HepG2 (cell line): Measurements from ENCODE around the gene TNFAIP3. TPM values are rescaled to one million over a fixed set of nuclear protein-coding genes. Genes with fewer than 3 reads are reported as not detected.
A peak's percentile ranks its signal among the peaks of the same experiment; 100 is the strongest.

Experiments
- FOXC1 ChIP-seq: sonication (generic); formaldehyde crosslinking; IDR thresholded peaks from 2 replicates; pipeline ENCODE4 v1.8.0; 2022; ENCODE audit warnings: mild to moderate bottlenecking, missing genetic modification reagents, borderline replicate concordance
- GZF1 ChIP-seq: sonication (generic); formaldehyde crosslinking; IDR thresholded peaks from 2 replicates; pipeline ENCODE4 v1.5.1; 2020; ENCODE audit warnings: mild to moderate bottlenecking, missing genetic modification reagents
- LRRFIP1 ChIP-seq: sonication (generic); formaldehyde crosslinking; conservative IDR thresholded peaks from 2 replicates; pipeline ENCODE4 v1.4.0; 2020; ENCODE audit warnings: missing genetic modification reagents
- NFATC3 ChIP-seq: sonication (generic); formaldehyde crosslinking; IDR thresholded peaks from 2 replicates; pipeline ENCODE4 v1.5.1; 2020; ENCODE audit warnings: mild to moderate bottlenecking, missing genetic modification reagents
- PCBP2 ChIP-seq: fragments of 200-400 bp; formaldehyde crosslinking; optimal IDR thresholded peaks from 2 replicates; pipeline ENCODE3; 2018; ENCODE audit warnings: low read length, low read depth; ENCODE audit not compliant: poor library complexity, severe bottlenecking
- RBAK ChIP-seq: sonication (generic); formaldehyde crosslinking; IDR thresholded peaks from 2 replicates; pipeline ENCODE4 v1.5.1; 2020; ENCODE audit warnings: mild to moderate bottlenecking, missing genetic modification reagents
- RNF2 ChIP-seq: fragments of 450-650 bp; conservative IDR thresholded peaks from 2 replicates; pipeline ENCODE4 v1.6.1; 2016; ENCODE audit warnings: low read depth
- SMARCC2 ChIP-seq: fragments of 450-650 bp; IDR thresholded peaks from 2 replicates; pipeline ENCODE4 v1.6.1; 2017; ENCODE audit warnings: antibody characterized with exemption, mild to moderate bottlenecking
- U2AF1 ChIP-seq: fragments of 200-400 bp; formaldehyde crosslinking; optimal IDR thresholded peaks from 2 replicates; pipeline ENCODE3; 2017; ENCODE audit warnings: mild to moderate bottlenecking, low read depth, low read length
- YEATS2 ChIP-seq: sonication (generic); formaldehyde crosslinking; IDR thresholded peaks from 2 replicates; pipeline ENCODE4 v1.4.0; 2020; ENCODE audit warnings: missing genetic modification reagents, borderline replicate concordance
- ZBTB7A ChIP-seq: sonication (generic); formaldehyde crosslinking; IDR thresholded peaks from 2 replicates; pipeline ENCODE4 v1.8.0; 2022; ENCODE audit warnings: mild to moderate bottlenecking, missing genetic modification reagents
- ZBTB7B ChIP-seq: sonication (generic); formaldehyde crosslinking; IDR thresholded peaks from 2 replicates; pipeline ENCODE4 v1.4.0; 2020; ENCODE audit warnings: missing genetic modification reagents
- ZNF20 ChIP-seq: sonication (generic); formaldehyde crosslinking; IDR thresholded peaks from 2 replicates; pipeline ENCODE4 v1.4.0; 2020; ENCODE audit warnings: mild to moderate bottlenecking, moderate library complexity, missing genetic modification reagents
- ZNF207 ChIP-seq: fragments of 450-650 bp; IDR thresholded peaks from 2 replicates; pipeline ENCODE4 v1.6.1; 2016; ENCODE audit warnings: antibody characterized with exemption, borderline replicate concordance
- ZNF224 ChIP-seq: sonication (generic); formaldehyde crosslinking; IDR thresholded peaks from 2 replicates; pipeline ENCODE4 v1.5.0; 2020; ENCODE audit warnings: mild to moderate bottlenecking, missing genetic modification reagents
- ZNF331 ChIP-seq: sonication (generic); formaldehyde crosslinking; IDR thresholded peaks from 2 replicates; pipeline ENCODE4 v1.4.0; 2020; ENCODE audit warnings: missing genetic modification reagents
- ZNF549 ChIP-seq: sonication (generic); formaldehyde crosslinking; IDR thresholded peaks from 2 replicates; pipeline ENCODE4 v1.5.0; 2020; ENCODE audit warnings: missing genetic modification reagents
- ZNF589 ChIP-seq: sonication (generic); formaldehyde crosslinking; conservative IDR thresholded peaks from 2 replicates; pipeline ENCODE4 v1.8.0; 2022; ENCODE audit warnings: mild to moderate bottlenecking, moderate library complexity, missing genetic modification reagents
- ZNF737 ChIP-seq: sonication (generic); formaldehyde crosslinking; IDR thresholded peaks from 2 replicates; pipeline ENCODE4 v1.5.0; 2020; ENCODE audit warnings: missing genetic modification reagents, mild to moderate bottlenecking, borderline replicate concordance
- ZNF83 ChIP-seq: sonication (generic); formaldehyde crosslinking; IDR thresholded peaks from 2 replicates; pipeline ENCODE4 v1.4.0; 2020; ENCODE audit warnings: missing genetic modification reagents, mild to moderate bottlenecking, borderline replicate concordance
- polyA plus RNA-seq, 8 experiments: library from polyadenylated mRNA; depleted of rRNA in 3 of 8; stranded (reverse) in 7 of 8; unstranded in 1 of 8; fragments of >200 nt; fragmentation: Illumina TruSeq in 4 of 8; extraction: Trizol in 4 of 8; gene quantifications; 2 replicates each; pipeline versions ENCODE4 v1.2.1 to v1.2.3, GENCODE V29; 2011 to 2016; ENCODE audit warnings: low read depth in 4 of 8, missing spikeins in 1 of 8, mixed read lengths in 1 of 8; ENCODE audit not compliant: insufficient read depth in 1 of 8
- total RNA-seq, 5 experiments: library from RNA; depleted of rRNA; stranded (reverse); fragments of >200 nt; fragmentation: Illumina TruSeq; extraction: Trizol; gene quantifications; 2 replicates each; pipeline ENCODE4 v1.2.3, GENCODE V29; 2016; ENCODE audit warnings: low read depth in 1 of 5
- TF ChIP-seq, protein P1 (sequence below): sonication (generic); formaldehyde crosslinking; IDR thresholded peaks from 2 replicates; pipeline ENCODE4 v1.9.0; 2021; ENCODE audit warnings: missing genetic modification reagents, borderline replicate concordance
- TF ChIP-seq, protein P2 (sequence below): sonication (generic); formaldehyde crosslinking; IDR thresholded peaks from 2 replicates; pipeline ENCODE4 v1.5.1; 2020; ENCODE audit warnings: missing genetic modification reagents, mild to moderate bottlenecking, borderline replicate concordance
- TF ChIP-seq, protein P3 (sequence below): sonication (generic); IDR thresholded peaks from 2 replicates; pipeline ENCODE4 v1.6.1; 2016; ENCODE audit warnings: low read depth, borderline replicate concordance

Gene TNFAIP3
- total and polyA plus RNA-seq, 2 of the 13 experiments (the other 11 are each of a cell fraction or from before 2014, with no cell fraction given): 28.2 to 47.1 TPM

GRCh38 chr6:137866914-137867684, at the start of gene TNFAIP3 (continued):
- TF ChIP-seq FOXC1: no peak
- 0 out of 2 replicates have a peak, but pooled peaks have one; percentile 24 for TF ChIP-seq ZNF207
- TF ChIP-seq, protein P1, sequence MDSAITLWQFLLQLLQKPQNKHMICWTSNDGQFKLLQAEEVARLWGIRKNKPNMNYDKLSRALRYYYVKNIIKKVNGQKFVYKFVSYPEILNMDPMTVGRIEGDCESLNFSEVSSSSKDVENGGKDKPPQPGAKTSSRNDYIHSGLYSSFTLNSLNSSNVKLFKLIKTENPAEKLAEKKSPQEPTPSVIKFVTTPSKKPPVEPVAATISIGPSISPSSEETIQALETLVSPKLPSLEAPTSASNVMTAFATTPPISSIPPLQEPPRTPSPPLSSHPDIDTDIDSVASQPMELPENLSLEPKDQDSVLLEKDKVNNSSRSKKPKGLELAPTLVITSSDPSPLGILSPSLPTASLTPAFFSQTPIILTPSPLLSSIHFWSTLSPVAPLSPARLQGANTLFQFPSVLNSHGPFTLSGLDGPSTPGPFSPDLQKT (CRISPR knock-in tag): no peak
- peak; percentile 92 for TF ChIP-seq GZF1 (CRISPR knock-in tag)
- TF ChIP-seq LRRFIP1: no peak
- TF ChIP-seq, protein P2, sequence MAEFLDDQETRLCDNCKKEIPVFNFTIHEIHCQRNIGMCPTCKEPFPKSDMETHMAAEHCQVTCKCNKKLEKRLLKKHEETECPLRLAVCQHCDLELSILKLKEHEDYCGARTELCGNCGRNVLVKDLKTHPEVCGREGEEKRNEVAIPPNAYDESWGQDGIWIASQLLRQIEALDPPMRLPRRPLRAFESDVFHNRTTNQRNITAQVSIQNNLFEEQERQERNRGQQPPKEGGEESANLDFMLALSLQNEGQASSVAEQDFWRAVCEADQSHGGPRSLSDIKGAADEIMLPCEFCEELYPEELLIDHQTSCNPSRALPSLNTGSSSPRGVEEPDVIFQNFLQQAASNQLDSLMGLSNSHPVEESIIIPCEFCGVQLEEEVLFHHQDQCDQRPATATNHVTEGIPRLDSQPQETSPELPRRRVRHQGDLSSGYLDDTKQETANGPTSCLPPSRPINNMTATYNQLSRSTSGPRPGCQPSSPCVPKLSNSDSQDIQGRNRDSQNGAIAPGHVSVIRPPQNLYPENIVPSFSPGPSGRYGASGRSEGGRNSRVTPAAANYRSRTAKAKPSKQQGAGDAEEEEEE: peak; percentile 7; the same call in 1 of the 2 replicates
- no peak for TF ChIP-seq NFATC3
- TF ChIP-seq RBAK (CRISPR knock-in tag): peak; percentile 14; the same call in 1 of the 2 replicates
- 0 out of 2 replicates have a peak, but pooled peaks have one; percentile 62 for TF ChIP-seq YEATS2
- TF ChIP-seq ZNF549 (CRISPR knock-in tag): peak; percentile 3; the same call in 1 of the 2 replicates
- TF ChIP-seq, protein P3, sequence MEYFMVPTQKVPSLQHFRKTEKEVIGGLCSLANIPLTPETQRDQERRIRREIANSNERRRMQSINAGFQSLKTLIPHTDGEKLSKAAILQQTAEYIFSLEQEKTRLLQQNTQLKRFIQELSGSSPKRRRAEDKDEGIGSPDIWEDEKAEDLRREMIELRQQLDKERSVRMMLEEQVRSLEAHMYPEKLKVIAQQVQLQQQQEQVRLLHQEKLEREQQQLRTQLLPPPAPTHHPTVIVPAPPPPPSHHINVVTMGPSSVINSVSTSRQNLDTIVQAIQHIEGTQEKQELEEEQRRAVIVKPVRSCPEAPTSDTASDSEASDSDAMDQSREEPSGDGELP: peak; percentile 89
- peak; percentile 41; the same call in 1 of the 2 replicates for TF ChIP-seq ZBTB7B (CRISPR knock-in tag)
- TF ChIP-seq ZNF737 (CRISPR knock-in tag): no peak; the same call in 1 of the 2 replicates
- TF ChIP-seq ZNF589 (CRISPR knock-in tag): peak; percentile 45; the same call in 1 of the 2 replicates
- peak; percentile 77 for TF ChIP-seq ZNF331 (CRISPR knock-in tag)
- TF ChIP-seq U2AF1: no peak
- no peak for TF ChIP-seq SMARCC2
- TF ChIP-seq ZNF20: no peak; the same call in 1 of the 2 replicates
- no peak for TF ChIP-seq PCBP2
- peak; percentile 95; the same call in 1 of the 2 replicates for TF ChIP-seq ZNF224 (CRISPR knock-in tag)
- peak; percentile 82; the same call in 1 of the 2 replicates for TF ChIP-seq ZNF83 (CRISPR knock-in tag)
- TF ChIP-seq RNF2: peak; percentile 50; the same call in 1 of the 2 replicates
- peak; percentile 83 for TF ChIP-seq ZBTB7A (CRISPR knock-in tag)
